Left cardiac atrium (tissue), 4 donors: ENCODE measurements around the gene HELZ. TPM values are rescaled to one million over a fixed set of nuclear protein-coding genes. Genes with fewer than 3 reads are reported as not detected.
"Not testable (repeated sequence)": the region's sequence is repeated elsewhere in the genome, so short reads cannot be mapped to it uniquely, and the experiment has no call there.

Experiments
- ATAC-seq, 2 donors: fragments of 200-7000 bp; cut with Tn5 transposase; one replicate each; pipeline ENCODE4 v1.9.1; 2020; ENCODE audit warnings: mild to moderate bottlenecking in 2 of 2, moderate library complexity in 2 of 2
- DNase-seq: peaks from one replicate; pipeline ENCODE4 v3.0.0-alpha.2; 2020
- intact Hi-C, 2 donors: fragments of 100-400 bp; cut with DNase I; formaldehyde crosslinking; loops; one replicate each; pipeline versions ENCODE4 v1.14.1 to v1.15.1; 2022 to 2023
- total RNA-seq, 2 donors: library from RNA; stranded (reverse); fragmentation: NEBNext Ultra II Directional; extraction: Animal tissue kit (Norgen Biotek cat#: 25700); gene quantifications; one replicate each; pipeline ENCODE4 v1.2.1, GENCODE V29; 2021
- donor health status: DM: no; HTN: yes; CAD: no.
- donor health status: DM: no; HTN: yes; CAD: no; lungs with severe emphysema.
- donor health status: DM: yes; HTN: yes; CAD: no.
- donor health status: Dilated cardiomyopathy.

The HELZ gene
- total RNA-seq, 2 donors from 2014 or later, result 34.5 to 36.0 TPM

GRCh38 chr17:67050471-67051154, 194.4 kb downstream of the HELZ start:
- ATAC-seq (no peak), DNase-seq (no peak)
- intact Hi-C loops, result no loop called here

GRCh38 chr17:67050066-67050465, 194.9 kb downstream of the HELZ start:
- no peak for DNase-seq
- intact Hi-C loops, result no loop called here
- ATAC-seq, result no peak

GRCh38 chr17:67049025-67049739, 195.8 kb downstream of the HELZ start:
- ATAC-seq, result no peak
- DNase-seq, result no peak
- intact Hi-C loops, result no loop called here

- ATAC-seq, result no peak
- intact Hi-C loops, result no loop called here
- DNase-seq, result no peak
These were observed 197.6 kb downstream of the HELZ start for GRCh38 chr17:67047382-67047781.

- DNase-seq, result no peak
- intact Hi-C loops, result no loop called here
- no peak for ATAC-seq
These were observed 198.6 kb downstream of the HELZ start for GRCh38 chr17:67046398-67046797.

GRCh38 chr17:67044940-67045339, 200.1 kb downstream of the HELZ start:
- intact Hi-C loops, result no loop called here
- ATAC-seq, result peak in 1 of 2 donors; percentile 22
- no peak for DNase-seq

- ATAC-seq (no peak), DNase-seq (no peak)
- intact Hi-C loops, result no loop called here
These were observed 200.8 kb downstream of the HELZ start, which contains the start of gene CACNG1 for GRCh38 chr17:67044016-67044772. TSS of gene CACNG1 (plus strand) at chr17:67044554. CDS start at chr17:67044661, 107 bp downstream.

GRCh38 chr17:67043283-67043682, 201.7 kb downstream of the HELZ start:
- intact Hi-C loops, result no loop called here
- no peak for ATAC-seq
- DNase-seq, result no peak

- ATAC-seq (no peak), DNase-seq (no peak)
These were observed 202.8 kb downstream of the HELZ start for GRCh38 chr17:67041941-67042899.

GRCh38 chr17:67041531-67041930, 203.5 kb downstream of the HELZ start:
- DNase-seq, result no peak
- intact Hi-C loops, result no loop called here
- ATAC-seq, result no peak

More at GRCh38 chr17:67041941-67042899, 202.8 kb downstream of the HELZ start:
- intact Hi-C loops, result no loop called here

- not testable (repeated sequence) for DNase-seq
These were observed 203.9 kb downstream of the HELZ start for GRCh38 chr17:67041119-67041518.

GRCh38 chr17:67040652-67041051, 204.3 kb downstream of the HELZ start:
- intact Hi-C loops, result no loop called here
- DNase-seq (no peak), ATAC-seq (no peak)

More at GRCh38 chr17:67041119-67041518, 203.9 kb downstream of the HELZ start:
- ATAC-seq, intact Hi-C loops: not testable (repeated sequence)

GRCh38 chr17:67038861-67039365, 206.1 kb downstream of the HELZ start:
- DNase-seq (no peak), ATAC-seq (no peak)
- intact Hi-C loops, result no loop called here

GRCh38 chr17:67035131-67036083, 209.6 kb downstream of the HELZ start:
- no peak for ATAC-seq
- intact Hi-C loops, result no loop called here
- no peak for DNase-seq

- ATAC-seq (no peak), DNase-seq (no peak)
- intact Hi-C loops, result no loop called here
These were observed 211.4 kb downstream of the HELZ start for GRCh38 chr17:67033613-67034012.

- ATAC-seq, result no peak
- intact Hi-C loops, result no loop called here
- DNase-seq, result no peak
These were observed 212.0 kb downstream of the HELZ start for GRCh38 chr17:67032985-67033384.

- DNase-seq, result no peak
- intact Hi-C loops, result no loop called here
- ATAC-seq, result no peak
These were observed 212.6 kb downstream of the HELZ start for GRCh38 chr17:67032382-67032781.

GRCh38 chr17:67030641-67031040, 214.4 kb downstream of the HELZ start:
- ATAC-seq, result no peak
- intact Hi-C loops, result no loop called here
- DNase-seq, result no peak
